HepG2 (cell line): Measurements from ENCODE around the gene HSPA1A. TPM values are rescaled to one million over a fixed set of nuclear protein-coding genes. Genes with fewer than 3 reads are reported as not detected.

Experiments used
- FOXA3 ChIP-seq: IDR thresholded peaks from 2 replicates; pipeline ENCODE4 v1.6.1; 2016; ENCODE audit warnings: missing genetic modification reagents, missing compliant biosample characterization
- GTF3A ChIP-seq: sonication (generic); formaldehyde crosslinking; conservative IDR thresholded peaks from 2 replicates; pipeline ENCODE4 v1.4.0; 2020; ENCODE audit warnings: mild to moderate bottlenecking, missing genetic modification reagents
- KDM6A ChIP-seq: IDR thresholded peaks from 2 replicates; pipeline ENCODE4 v1.6.1; 2016; ENCODE audit warnings: low read depth
- KMT2B ChIP-seq: IDR thresholded peaks from 2 replicates; pipeline ENCODE4 v1.6.1; 2016; ENCODE audit warnings: missing genetic modification reagents, missing compliant biosample characterization
- MAZ ChIP-seq, 2 experiments: sonication (generic) in 1 of 2; formaldehyde crosslinking in 1 of 2; IDR thresholded peaks; 2 replicates each; pipeline versions ENCODE4 v1.5.0 to v1.6.1; 2012 to 2020; ENCODE audit warnings: low read depth in 2 of 2, mild to moderate bottlenecking in 2 of 2, borderline replicate concordance in 1 of 2, improper control_type of control experiment in 1 of 2, low read length in 1 of 2, missing genetic modification reagents in 1 of 2, moderate library complexity in 1 of 2
- MXD3 ChIP-seq: IDR thresholded peaks from 2 replicates; pipeline ENCODE4 v1.6.1; 2016; ENCODE audit warnings: mild to moderate bottlenecking, missing biosample characterization, missing genetic modification reagents
- MZF1 ChIP-seq: sonication (generic); formaldehyde crosslinking; IDR thresholded peaks from 2 replicates; pipeline ENCODE4 v1.8.1; 2023; ENCODE audit warnings: mild to moderate bottlenecking, missing genetic modification reagents, borderline replicate concordance
- NR2F2 ChIP-seq: IDR thresholded peaks from 2 replicates; pipeline ENCODE4 v1.6.1; 2012; ENCODE audit warnings: low read depth, inconsistent platforms, borderline replicate concordance
- POLR2AphosphoS5 ChIP-seq: IDR thresholded peaks from 2 replicates; pipeline ENCODE4 v1.6.1; 2012; ENCODE audit warnings: low read depth, low read length
- RFX1 ChIP-seq: fragments of 450-650 bp; IDR thresholded peaks from 2 replicates; pipeline ENCODE4 v1.6.1; 2017
- TP53 ChIP-seq: sonication (generic); formaldehyde crosslinking; conservative IDR thresholded peaks from 2 replicates; pipeline ENCODE4 v1.4.0; 2020; ENCODE audit warnings: missing genetic modification reagents
- XBP1 ChIP-seq: sonication (generic); formaldehyde crosslinking; IDR thresholded peaks from 2 replicates; pipeline ENCODE4 v1.5.0; 2020; ENCODE audit warnings: missing genetic modification reagents
- ZNF225 ChIP-seq: sonication (generic); formaldehyde crosslinking; IDR thresholded peaks from 2 replicates; pipeline ENCODE4 v1.4.0; 2020; ENCODE audit warnings: mild to moderate bottlenecking, missing genetic modification reagents
- ZNF605 ChIP-seq: sonication (generic); formaldehyde crosslinking; IDR thresholded peaks from 2 replicates; pipeline ENCODE4 v1.8.0; 2022; ENCODE audit warnings: mild to moderate bottlenecking, missing genetic modification reagents
- ZNF768 ChIP-seq: sonication (generic); formaldehyde crosslinking; IDR thresholded peaks from 2 replicates; pipeline ENCODE4 v1.4.0; 2020; ENCODE audit warnings: missing genetic modification reagents
- ZNF839 ChIP-seq: sonication (generic); formaldehyde crosslinking; IDR thresholded peaks from 2 replicates; pipeline ENCODE4 v1.4.0; 2020; ENCODE audit warnings: missing genetic modification reagents, mild to moderate bottlenecking, borderline replicate concordance
- polyA plus RNA-seq, 8 experiments: library from polyadenylated mRNA; depleted of rRNA in 3 of 8; stranded (reverse) in 7 of 8; unstranded in 1 of 8; fragments of >200 nt; fragmentation: Illumina TruSeq in 4 of 8; extraction: Trizol in 4 of 8; gene quantifications; 2 replicates each; pipeline versions ENCODE4 v1.2.1 to v1.2.3, GENCODE V29; 2011 to 2016; ENCODE audit warnings: low read depth in 4 of 8, missing spikeins in 1 of 8, mixed read lengths in 1 of 8; ENCODE audit not compliant: insufficient read depth in 1 of 8
- total RNA-seq, 5 experiments: library from RNA; depleted of rRNA; stranded (reverse); fragments of >200 nt; fragmentation: Illumina TruSeq; extraction: Trizol; gene quantifications; 2 replicates each; pipeline ENCODE4 v1.2.3, GENCODE V29; 2016; ENCODE audit warnings: low read depth in 1 of 5
- TF ChIP-seq, protein P1 (sequence below): sonication (generic); formaldehyde crosslinking; IDR thresholded peaks from 2 replicates; pipeline ENCODE4 v1.4.0; 2020; ENCODE audit warnings: missing genetic modification reagents
- TF ChIP-seq, protein P2 (sequence below): sonication (generic); formaldehyde crosslinking; IDR thresholded peaks from 2 replicates; pipeline ENCODE4 v1.4.0; 2020; ENCODE audit warnings: missing genetic modification reagents, mild to moderate bottlenecking, borderline replicate concordance
- TF ChIP-seq, protein P3 (sequence below): sonication (generic); formaldehyde crosslinking; IDR thresholded peaks from 2 replicates; pipeline ENCODE4 v1.5.0; 2020; ENCODE audit warnings: missing genetic modification reagents

The HSPA1A gene
- total and polyA plus RNA-seq, 2 of the 13 experiments (the other 11 are each of a cell fraction or from before 2014, with no cell fraction given), result 44.5 to 85.0 TPM

DNA sequence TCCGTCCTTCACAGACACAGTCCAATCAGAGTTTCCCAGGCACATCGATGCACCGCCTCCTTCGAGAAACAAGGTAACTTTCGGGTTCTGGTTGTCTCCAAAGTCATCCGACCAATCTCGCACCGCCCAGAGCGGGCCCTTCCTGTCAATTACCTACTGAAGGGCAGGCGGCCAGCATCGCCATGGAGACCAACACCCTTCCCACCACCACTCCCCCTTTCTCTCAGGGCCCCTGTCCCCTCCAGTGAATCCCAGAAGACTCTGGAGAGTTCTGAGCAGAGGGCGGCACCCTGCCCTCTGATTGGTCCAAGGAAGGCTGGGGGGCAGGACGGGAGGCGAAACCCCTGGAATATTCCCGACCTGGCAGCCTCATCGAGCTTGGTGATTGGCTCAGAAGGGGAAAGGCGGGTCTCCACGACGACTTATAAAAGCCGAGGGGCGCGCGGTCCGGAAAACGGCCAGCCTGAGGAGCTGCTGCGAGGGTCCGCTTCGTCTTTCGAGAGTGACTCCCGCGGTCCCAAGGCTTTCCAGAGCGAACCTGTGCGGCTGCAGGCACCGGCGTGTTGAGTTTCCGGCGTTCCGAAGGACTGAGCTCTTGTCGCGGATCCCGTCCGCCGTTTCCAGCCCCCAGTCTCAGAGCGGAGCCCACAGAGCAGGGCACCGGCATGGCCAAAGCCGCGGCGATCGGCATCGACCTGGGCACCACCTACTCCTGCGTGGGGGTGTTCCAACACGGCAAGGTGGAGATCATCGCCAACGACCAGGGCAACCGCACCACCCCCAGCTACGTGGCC, 12.1 kb downstream of the HSPA1A start, which contains the start of gene HSPA1B (continued):
- TF ChIP-seq MAZ (IDR thresholded peaks at IDR 0.05; ENCODE audit: borderline replicate concordance, low read depth, low read length) (peak; percentile 67; the same call in 1 of the 2 replicates), MAZ (CRISPR knock-in tag; IDR thresholded peaks at IDR 0.05; ENCODE audit: low read depth) (peak; percentile 74), NR2F2 (peak; percentile 45; the same call in 1 of the 2 replicates), POLR2AphosphoS5 (peak; percentile 100), RFX1 (peak; percentile 89), KMT2B (CRISPR knock-in tag) (peak; percentile 42; the same call in 1 of the 2 replicates), ZNF839 (CRISPR knock-in tag) (no peak), MXD3 (CRISPR knock-in tag) (peak; percentile 92), KDM6A (CRISPR knock-in tag) (0 out of 2 replicates have a peak, but pooled peaks have one; percentile 2), FOXA3 (CRISPR knock-in tag) (no peak; the same call in none of the 2 replicates), GTF3A (CRISPR knock-in tag) (peak; percentile 63; the same call in 1 of the 2 replicates), TP53 (CRISPR knock-in tag) (peak; percentile 68; the same call in 1 of the 2 replicates), MZF1 (0 out of 2 replicates have a peak, but pooled peaks have one; percentile 79), ZNF768 (CRISPR knock-in tag) (peak; percentile 82), ZNF225 (peak; percentile 63; the same call in 1 of the 2 replicates), ZNF605 (peak; percentile 87), XBP1 (CRISPR knock-in tag) (peak; percentile 74; the same call in 1 of the 2 replicates)
- TF ChIP-seq, protein P1, sequence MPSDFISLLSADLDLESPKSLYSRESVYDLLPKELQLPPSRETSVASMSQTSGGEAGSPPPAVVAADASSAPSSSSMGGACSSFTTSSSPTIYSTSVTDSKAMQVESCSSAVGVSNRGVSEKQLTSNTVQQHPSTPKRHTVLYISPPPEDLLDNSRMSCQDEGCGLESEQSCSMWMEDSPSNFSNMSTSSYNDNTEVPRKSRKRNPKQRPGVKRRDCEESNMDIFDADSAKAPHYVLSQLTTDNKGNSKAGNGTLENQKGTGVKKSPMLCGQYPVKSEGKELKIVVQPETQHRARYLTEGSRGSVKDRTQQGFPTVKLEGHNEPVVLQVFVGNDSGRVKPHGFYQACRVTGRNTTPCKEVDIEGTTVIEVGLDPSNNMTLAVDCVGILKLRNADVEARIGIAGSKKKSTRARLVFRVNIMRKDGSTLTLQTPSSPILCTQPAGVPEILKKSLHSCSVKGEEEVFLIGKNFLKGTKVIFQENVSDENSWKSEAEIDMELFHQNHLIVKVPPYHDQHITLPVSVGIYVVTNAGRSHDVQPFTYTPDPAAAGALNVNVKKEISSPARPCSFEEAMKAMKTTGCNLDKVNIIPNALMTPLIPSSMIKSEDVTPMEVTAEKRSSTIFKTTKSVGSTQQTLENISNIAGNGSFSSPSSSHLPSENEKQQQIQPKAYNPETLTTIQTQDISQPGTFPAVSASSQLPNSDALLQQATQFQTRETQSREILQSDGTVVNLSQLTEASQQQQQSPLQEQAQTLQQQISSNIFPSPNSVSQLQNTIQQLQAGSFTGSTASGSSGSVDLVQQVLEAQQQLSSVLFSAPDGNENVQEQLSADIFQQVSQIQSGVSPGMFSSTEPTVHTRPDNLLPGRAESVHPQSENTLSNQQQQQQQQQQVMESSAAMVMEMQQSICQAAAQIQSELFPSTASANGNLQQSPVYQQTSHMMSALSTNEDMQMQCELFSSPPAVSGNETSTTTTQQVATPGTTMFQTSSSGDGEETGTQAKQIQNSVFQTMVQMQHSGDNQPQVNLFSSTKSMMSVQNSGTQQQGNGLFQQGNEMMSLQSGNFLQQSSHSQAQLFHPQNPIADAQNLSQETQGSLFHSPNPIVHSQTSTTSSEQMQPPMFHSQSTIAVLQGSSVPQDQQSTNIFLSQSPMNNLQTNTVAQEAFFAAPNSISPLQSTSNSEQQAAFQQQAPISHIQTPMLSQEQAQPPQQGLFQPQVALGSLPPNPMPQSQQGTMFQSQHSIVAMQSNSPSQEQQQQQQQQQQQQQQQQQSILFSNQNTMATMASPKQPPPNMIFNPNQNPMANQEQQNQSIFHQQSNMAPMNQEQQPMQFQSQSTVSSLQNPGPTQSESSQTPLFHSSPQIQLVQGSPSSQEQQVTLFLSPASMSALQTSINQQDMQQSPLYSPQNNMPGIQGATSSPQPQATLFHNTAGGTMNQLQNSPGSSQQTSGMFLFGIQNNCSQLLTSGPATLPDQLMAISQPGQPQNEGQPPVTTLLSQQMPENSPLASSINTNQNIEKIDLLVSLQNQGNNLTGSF, result no peak
- TF ChIP-seq, protein P2, sequence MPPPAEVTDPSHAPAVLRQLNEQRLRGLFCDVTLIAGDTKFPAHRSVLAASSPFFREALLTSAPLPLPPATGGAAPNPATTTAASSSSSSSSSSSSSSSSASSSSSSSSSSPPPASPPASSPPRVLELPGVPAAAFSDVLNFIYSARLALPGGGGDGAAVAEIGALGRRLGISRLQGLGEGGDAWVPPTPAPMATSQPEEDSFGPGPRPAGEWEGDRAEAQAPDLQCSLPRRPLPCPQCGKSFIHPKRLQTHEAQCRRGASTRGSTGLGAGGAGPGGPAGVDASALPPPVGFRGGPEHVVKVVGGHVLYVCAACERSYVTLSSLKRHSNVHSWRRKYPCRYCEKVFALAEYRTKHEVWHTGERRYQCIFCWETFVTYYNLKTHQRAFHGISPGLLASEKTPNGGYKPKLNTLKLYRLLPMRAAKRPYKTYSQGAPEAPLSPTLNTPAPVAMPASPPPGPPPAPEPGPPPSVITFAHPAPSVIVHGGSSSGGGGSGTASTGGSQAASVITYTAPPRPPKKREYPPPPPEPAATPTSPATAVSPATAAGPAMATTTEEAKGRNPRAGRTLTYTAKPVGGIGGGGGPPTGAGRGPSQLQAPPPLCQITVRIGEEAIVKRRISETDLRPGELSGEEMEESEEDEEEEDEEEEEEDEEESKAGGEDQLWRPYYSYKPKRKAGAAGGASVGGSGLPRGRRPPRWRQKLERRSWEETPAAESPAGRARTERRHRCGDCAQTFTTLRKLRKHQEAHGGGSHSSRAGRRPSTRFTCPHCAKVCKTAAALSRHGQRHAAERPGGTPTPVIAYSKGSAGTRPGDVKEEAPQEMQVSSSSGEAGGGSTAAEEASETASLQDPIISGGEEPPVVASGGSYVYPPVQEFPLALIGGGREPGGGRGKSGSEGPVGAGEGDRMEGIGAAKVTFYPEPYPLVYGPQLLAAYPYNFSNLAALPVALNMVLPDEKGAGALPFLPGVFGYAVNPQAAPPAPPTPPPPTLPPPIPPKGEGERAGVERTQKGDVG, result peak; percentile 41; the same call in 1 of the 2 replicates
- TF ChIP-seq, protein P3, sequence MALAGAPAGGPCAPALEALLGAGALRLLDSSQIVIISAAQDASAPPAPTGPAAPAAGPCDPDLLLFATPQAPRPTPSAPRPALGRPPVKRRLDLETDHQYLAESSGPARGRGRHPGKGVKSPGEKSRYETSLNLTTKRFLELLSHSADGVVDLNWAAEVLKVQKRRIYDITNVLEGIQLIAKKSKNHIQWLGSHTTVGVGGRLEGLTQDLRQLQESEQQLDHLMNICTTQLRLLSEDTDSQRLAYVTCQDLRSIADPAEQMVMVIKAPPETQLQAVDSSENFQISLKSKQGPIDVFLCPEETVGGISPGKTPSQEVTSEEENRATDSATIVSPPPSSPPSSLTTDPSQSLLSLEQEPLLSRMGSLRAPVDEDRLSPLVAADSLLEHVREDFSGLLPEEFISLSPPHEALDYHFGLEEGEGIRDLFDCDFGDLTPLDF, result peak; percentile 73
